ENCODE results near the gene PITPNC1.

DNA sequence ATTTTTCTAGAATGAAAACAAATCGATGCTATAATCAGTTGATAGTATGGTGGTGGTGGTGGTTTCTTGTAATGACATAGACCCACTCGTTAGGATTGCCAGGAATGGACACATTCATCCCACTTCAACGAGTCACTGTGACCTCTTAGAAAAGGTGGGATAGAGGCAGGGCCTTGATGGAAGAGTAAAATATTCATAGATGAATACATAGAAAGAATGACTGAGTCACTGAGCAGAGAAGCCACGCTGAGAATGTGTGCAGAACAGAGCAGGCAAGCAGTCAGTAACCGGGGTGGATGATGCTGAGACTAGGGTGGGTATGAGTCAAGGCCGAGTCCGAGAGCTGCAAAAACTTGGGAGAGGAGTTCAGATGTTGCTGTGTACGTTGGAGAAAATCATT lies 129.9 kb downstream of the PITPNC1 start:
- TF ChIP-seq, protein P1, sequence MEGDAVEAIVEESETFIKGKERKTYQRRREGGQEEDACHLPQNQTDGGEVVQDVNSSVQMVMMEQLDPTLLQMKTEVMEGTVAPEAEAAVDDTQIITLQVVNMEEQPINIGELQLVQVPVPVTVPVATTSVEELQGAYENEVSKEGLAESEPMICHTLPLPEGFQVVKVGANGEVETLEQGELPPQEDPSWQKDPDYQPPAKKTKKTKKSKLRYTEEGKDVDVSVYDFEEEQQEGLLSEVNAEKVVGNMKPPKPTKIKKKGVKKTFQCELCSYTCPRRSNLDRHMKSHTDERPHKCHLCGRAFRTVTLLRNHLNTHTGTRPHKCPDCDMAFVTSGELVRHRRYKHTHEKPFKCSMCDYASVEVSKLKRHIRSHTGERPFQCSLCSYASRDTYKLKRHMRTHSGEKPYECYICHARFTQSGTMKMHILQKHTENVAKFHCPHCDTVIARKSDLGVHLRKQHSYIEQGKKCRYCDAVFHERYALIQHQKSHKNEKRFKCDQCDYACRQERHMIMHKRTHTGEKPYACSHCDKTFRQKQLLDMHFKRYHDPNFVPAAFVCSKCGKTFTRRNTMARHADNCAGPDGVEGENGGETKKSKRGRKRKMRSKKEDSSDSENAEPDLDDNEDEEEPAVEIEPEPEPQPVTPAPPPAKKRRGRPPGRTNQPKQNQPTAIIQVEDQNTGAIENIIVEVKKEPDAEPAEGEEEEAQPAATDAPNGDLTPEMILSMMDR (conservative IDR thresholded peaks at IDR 0.05; ENCODE audit: low read depth, low read length) = no peak
- no peak for TF ChIP-seq EZH2 (IDR thresholded peaks at IDR 0.05; ENCODE audit: low read length, unreplicated experiment)

All from PC-3 (cell line).